Measurements from ENCODE around the gene OTOG. TPM values are rescaled to one million over a fixed set of nuclear protein-coding genes. Genes with fewer than 3 reads are reported as not detected.

OTOG gene
- total RNA-seq, 1 donor from 2014 or later: 42.1 TPM

GRCh38 chr11:17542249-17542648 lies 4.8 kb upstream of the OTOG start:
- Histone ChIP-seq H3K4me3 (no peak overlapping the region), H3K79me2 (ENCODE audit: low read depth) (no peaks in the 10 kb centered on the region), H3K9ac (no peak overlapping the region), H3K9me3 (ENCODE audit: low read depth) (no peaks in the 10 kb centered on the region), H3K27me3 (peaks cover 49% of the 10 kb centered on the region), H3F3A (ENCODE audit: low read depth) (no peaks in the 10 kb centered on the region), H3K36me3 (no peaks in the 10 kb centered on the region), H2AFZ (replicated peaks) (no peak overlapping the region), H4K20me1 (ENCODE audit: low read depth) (no peaks in the 10 kb centered on the region), H3K4me2 (no peak overlapping the region), H3K27ac (no peak overlapping the region), H3K4me1 (peaks cover 6% of the 10 kb centered on the region)
- Mint-ChIP-seq H3K4me3 (no peak overlapping the region), H3K27me3 (ENCODE audit: insufficient read depth, low read depth) (peaks cover 12% of the 10 kb centered on the region), H3K9me3 (no peaks in the 10 kb centered on the region), H3K27ac (no peak overlapping the region), H3K36me3 (no peaks in the 10 kb centered on the region), H3K4me1 (peaks cover 16% of the 10 kb centered on the region)
- TF ChIP-seq EZH2phosphoT487 (IDR thresholded peaks at IDR 0.05): no peak
- TF ChIP-seq CTCF (IDR thresholded peaks at IDR 0.05): no peak
- no peak for TF ChIP-seq EZH2 (IDR thresholded peaks at IDR 0.05)
- no peak for DNase-seq (ENCODE audit: low spot score)

- H4K20me1 ChIP-seq (ENCODE audit: low read depth): no peaks in the 10 kb centered on the region
- no peak for DNase-seq (ENCODE audit: low spot score)
- no peaks in the 10 kb centered on the region for H3K36me3 ChIP-seq
- H3K4me2 ChIP-seq: no peak overlapping the region
- H3K4me3 Mint-ChIP-seq: no peak overlapping the region
- no peak overlapping the region for H2AFZ ChIP-seq (replicated peaks)
- H3K36me3 Mint-ChIP-seq: no peaks in the 10 kb centered on the region
- H3K79me2 ChIP-seq (ENCODE audit: low read depth): no peaks in the 10 kb centered on the region
- H3K27ac ChIP-seq: no peak overlapping the region
- no peak overlapping the region for H3K4me3 ChIP-seq
- H3F3A ChIP-seq (ENCODE audit: low read depth): no peaks in the 10 kb centered on the region
- no peaks in the 10 kb centered on the region for H3K9me3 Mint-ChIP-seq
- H3K4me1 ChIP-seq: peaks cover 9% of the 10 kb centered on the region
- H3K9me3 ChIP-seq (ENCODE audit: low read depth): no peaks in the 10 kb centered on the region
- H3K9ac ChIP-seq: no peak overlapping the region
- peaks cover 57% of the 10 kb centered on the region for H3K27me3 ChIP-seq
- no peak overlapping the region for H3K27ac Mint-ChIP-seq
- H3K27me3 Mint-ChIP-seq (ENCODE audit: insufficient read depth, low read depth): peaks cover 15% of the 10 kb centered on the region
- H3K4me1 Mint-ChIP-seq: peaks cover 21% of the 10 kb centered on the region
- TF ChIP-seq CTCF (IDR thresholded peaks at IDR 0.05) (no peak), EZH2 (IDR thresholded peaks at IDR 0.05) (no peak), EZH2phosphoT487 (IDR thresholded peaks at IDR 0.05) (no peak)
These were observed 4.0 kb upstream of the OTOG start for GRCh38 chr11:17543041-17543440.

GRCh38 chr11:17543574-17544180 lies 3.4 kb upstream of the OTOG start:
- peak overlapping the region; percentile 13 for H3K4me3 Mint-ChIP-seq
- Histone ChIP-seq H3K9me3 (ENCODE audit: low read depth) (no peaks in the 10 kb centered on the region), H3K36me3 (no peaks in the 10 kb centered on the region), H3K79me2 (ENCODE audit: low read depth) (no peaks in the 10 kb centered on the region), H3K4me1 (peaks cover 9% of the 10 kb centered on the region), H3K27ac (no peak overlapping the region), H3K4me3 (peak overlapping the region; percentile 46), H3K27me3 (peaks cover 58% of the 10 kb centered on the region), H3F3A (ENCODE audit: low read depth) (no peaks in the 10 kb centered on the region), H3K4me2 (peak overlapping the region; percentile 78), H3K9ac (no peak overlapping the region), H4K20me1 (ENCODE audit: low read depth) (no peaks in the 10 kb centered on the region), H2AFZ (replicated peaks) (peak overlapping the region; percentile 91)
- peaks cover 15% of the 10 kb centered on the region for H3K27me3 Mint-ChIP-seq (ENCODE audit: insufficient read depth, low read depth)
- H3K4me1 Mint-ChIP-seq: peaks cover 18% of the 10 kb centered on the region
- H3K9me3 Mint-ChIP-seq: no peaks in the 10 kb centered on the region
- peak overlapping the region; percentile 42 for H3K27ac Mint-ChIP-seq
- DNase-seq (ENCODE audit: low spot score): no peak
- no peak for TF ChIP-seq CTCF (IDR thresholded peaks at IDR 0.05)
- no peak for TF ChIP-seq EZH2 (IDR thresholded peaks at IDR 0.05)
- no peak for TF ChIP-seq EZH2phosphoT487 (IDR thresholded peaks at IDR 0.05)
- no peaks in the 10 kb centered on the region for H3K36me3 Mint-ChIP-seq

All from neural progenitor cell (in vitro differentiated cells).